Activated naive CD8-positive, alpha-beta T cell treated with anti-CD3 and anti-CD28 coated beads, Interleukin-2, amount 50 U/mL, for 16 hours (primary cell): ENCODE data around the gene OR2T35.
"Not testable (repeated sequence)": the region's sequence is repeated elsewhere in the genome, so short reads cannot be mapped to it uniquely, and the experiment has no call there.

ENCODE experiments used
- DNase-seq: peaks from one replicate; pipeline ENCODE4 v3.0.0-alpha.2; 2020; ENCODE audit warnings: low read depth, low spot score

OR2T35 gene, protein sequence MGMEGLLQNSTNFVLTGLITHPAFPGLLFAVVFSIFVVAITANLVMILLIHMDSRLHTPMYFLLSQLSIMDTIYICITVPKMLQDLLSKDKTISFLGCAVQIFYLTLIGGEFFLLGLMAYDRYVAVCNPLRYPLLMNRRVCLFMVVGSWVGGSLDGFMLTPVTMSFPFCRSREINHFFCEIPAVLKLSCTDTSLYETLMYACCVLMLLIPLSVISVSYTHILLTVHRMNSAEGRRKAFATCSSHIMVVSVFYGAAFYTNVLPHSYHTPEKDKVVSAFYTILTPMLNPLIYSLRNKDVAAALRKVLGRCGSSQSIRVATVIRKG

GRCh38 chr1:248645178-248645577, at the start of gene OR2T35:
Gene OR2T35, minus strand, starts transcription at chr1:248645278. Its CDS starts 6,020 bp downstream, at chr1:248639258.
- not testable (repeated sequence) for DNase-seq

DNA sequence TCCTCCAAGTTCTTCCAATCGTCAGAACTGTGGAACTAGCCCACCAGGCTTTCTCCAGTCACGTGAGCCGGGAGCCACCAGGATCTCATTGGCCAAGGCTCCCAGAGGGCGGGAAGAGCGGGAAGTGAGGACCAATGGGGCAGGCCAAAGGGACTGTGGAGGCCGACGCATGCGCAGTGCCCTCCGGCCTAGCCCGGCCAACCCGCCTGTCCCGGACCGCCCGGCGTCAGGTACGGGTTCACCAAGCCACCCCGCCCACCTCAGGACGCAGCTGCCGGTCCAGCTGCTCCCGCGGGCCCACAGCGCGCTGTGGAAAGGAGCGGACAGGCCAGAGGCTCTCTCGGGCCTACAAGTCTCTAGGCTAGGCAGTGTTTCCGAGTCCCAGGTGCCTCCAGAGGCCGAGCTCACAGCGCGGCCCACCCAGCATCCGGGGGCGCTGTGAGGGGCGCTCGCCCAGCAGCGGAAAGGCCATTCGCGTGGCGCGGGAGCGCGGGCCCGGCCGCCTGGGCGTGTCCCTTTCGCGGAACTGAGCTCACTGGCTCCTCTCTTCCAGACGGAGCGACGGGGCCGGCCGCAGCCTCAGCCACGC, 46.6 kb upstream of the OR2T35 start:
- DNase-seq = no peak

- DNase-seq = no peak
These were observed 43.6 kb upstream of the OR2T35 start for GRCh38 chr1:248688527-248689298.

DNA sequence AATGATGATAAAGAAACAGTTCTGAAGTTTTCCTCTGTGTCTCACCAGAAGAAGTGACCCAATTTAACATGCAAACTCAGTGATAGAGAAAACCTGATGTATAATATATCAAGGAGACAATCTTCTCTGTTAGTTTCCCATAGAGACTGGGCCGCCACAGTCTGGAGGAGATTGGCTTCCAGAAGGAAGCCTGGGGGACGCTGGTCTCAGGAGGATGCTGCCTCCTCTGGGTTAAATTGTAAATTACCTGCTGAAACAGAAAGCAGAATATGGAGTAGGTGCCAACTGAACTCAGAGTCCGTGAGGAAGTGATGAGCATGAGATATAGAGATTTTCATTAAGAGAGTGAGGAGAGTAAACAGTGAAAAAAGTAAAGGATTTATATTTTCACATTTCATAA, 41.7 kb upstream of the OR2T35 start:
- no peak for DNase-seq

GRCh38 chr1:248681651-248682050, 36.6 kb upstream of the OR2T35 start:
- no peak for DNase-seq

DNA sequence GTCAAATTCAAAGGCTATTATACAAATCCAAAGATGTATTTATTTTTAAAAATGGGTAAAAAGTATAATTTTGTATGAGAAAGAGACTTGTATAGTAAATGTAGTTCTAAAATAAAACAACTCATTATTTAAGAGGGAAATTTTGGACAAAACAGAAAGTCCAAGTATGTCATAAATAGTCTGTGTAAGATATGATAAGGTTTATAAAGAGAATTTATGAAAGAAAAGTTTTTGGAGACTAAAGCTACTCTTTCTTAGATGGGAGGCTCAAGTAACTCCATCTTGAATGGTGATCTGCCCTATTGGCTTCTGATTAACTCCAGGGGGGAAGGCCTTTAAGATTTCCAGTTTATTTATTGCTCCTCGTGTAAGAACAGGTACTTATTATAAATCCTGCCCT, 24.9 kb upstream of the OR2T35 start:
- no peak for DNase-seq

DNA sequence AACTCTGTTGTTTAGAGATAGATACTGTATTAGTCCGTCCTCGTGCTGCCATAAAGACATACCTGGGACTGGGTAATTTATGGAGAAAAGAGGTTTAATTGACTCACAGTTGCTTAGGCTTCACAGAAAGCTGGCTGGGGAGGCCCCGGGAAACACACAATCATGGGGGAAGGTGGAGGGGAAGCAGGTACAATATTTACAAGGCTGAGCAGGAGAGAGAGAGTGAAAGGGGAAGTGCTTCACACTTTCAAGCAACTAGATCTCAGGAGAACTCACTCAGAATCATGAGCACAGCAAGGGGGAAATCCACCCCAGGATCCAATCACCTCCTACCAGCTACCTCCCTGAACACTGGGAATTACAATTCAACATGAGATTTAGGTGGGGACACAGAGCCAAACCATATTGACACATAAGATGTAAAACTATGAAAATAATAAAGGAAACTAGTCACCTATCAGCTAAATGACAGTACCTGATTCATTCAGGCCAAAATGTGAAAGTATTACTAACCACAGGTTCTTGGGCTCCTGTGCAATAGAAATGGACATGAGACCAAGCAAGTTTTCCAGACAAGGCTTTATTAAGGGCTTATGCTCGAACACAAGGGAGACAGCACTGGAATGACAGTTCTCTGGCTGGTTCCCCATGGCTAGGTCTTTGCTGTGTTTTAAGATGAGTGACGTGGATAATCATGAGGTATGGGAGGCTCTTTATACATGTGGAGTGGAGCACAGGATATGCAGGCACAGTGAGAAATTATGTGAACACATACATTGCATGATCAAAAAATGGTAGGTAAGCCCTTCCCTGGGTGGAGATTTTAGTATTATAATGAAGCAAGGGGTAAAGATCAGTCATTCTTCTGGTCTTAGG, 18.6 kb upstream of the OR2T35 start:
- DNase-seq = not testable (repeated sequence)

- DNase-seq = not testable (repeated sequence)
These were observed 11.7 kb upstream of the OR2T35 start for GRCh38 chr1:248656797-248657196.

DNA sequence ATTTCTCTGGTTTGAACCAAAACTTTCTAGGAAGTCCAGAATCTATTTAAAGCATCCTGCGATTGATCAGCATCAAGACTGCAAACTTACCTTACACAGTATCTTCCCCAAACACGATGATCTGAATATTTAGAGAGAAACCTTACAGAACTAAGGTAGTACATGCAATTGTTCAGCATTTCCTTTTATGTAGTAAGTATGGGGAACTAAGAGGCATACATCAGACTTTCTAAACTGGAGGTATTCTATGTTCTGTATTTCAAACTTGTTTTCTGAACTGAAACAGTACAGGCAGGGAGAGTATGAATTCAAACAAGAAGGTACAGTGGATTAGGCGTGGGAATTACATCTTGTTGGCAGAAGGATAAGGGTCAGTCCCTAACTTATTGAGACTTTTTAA, 10.3 kb upstream of the OR2T35 start, which contains the start of gene OR2T27:
TSS of gene OR2T27 (minus strand) at position 175 of the 400 bp plus-strand sequence. CDS start 4,644 bp downstream, outside the sequence.
- DNase-seq = not testable (repeated sequence)

- not testable (repeated sequence) for DNase-seq
These were observed 3.9 kb upstream of the OR2T35 start for GRCh38 chr1:248648770-248649536.

DNA sequence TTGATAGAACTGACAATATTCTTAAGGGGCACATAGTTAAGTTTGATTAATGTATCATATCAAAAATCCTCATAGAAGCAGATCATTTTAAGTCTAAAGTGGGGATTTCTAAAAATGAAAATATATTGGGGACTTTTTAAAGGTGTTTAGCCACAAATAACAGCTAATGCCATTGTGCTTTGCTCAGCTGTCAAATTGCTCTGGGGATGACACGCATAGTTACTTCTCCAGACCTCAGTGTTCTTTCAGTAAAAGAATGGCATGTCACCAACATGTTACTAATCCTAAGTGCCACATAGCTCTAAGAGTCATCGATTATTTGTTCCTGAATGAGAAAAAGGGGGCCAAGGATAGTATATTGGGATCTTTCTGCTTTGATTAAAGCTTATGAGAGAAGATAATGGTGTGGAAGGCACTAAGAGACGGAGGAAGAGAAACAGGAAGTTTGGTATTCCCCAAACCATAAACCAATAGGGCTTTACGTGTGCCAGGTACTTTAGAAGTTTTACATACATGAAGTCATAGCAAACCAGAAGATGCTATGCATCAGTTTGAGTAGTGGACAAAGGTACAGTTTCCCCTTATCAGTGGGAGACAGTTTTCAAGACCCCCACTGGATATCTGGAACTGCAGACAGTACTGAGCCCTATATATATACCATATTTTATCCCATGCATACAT, 2.0 kb downstream of the OR2T35 start:
- not testable (repeated sequence) for DNase-seq

GRCh38 chr1:248641583-248641982, 3.5 kb downstream of the OR2T35 start:
- DNase-seq = not testable (repeated sequence)

GRCh38 chr1:248640906-248641305, 4.2 kb downstream of the OR2T35 start:
- DNase-seq = not testable (repeated sequence)

DNA sequence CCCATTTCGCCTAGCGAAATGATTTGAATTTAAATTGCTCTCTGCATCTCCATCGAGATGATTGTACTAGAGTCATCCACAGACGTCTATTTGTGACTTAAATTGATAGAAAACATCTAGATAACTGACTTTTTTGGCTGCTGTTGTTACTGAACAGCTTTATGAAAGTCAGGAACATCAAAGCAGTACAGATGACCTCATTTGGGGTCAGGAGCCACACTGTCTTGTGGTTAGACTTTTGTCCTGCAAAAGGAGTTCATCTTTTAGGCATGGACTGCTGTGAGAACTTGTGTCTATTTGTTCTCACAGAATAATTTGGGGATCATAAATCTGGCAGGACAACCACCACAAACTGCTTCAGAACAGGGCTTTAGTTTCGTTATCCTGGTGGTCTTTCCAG, 5.4 kb downstream of the OR2T35 start:
- DNase-seq = not testable (repeated sequence)

DNA sequence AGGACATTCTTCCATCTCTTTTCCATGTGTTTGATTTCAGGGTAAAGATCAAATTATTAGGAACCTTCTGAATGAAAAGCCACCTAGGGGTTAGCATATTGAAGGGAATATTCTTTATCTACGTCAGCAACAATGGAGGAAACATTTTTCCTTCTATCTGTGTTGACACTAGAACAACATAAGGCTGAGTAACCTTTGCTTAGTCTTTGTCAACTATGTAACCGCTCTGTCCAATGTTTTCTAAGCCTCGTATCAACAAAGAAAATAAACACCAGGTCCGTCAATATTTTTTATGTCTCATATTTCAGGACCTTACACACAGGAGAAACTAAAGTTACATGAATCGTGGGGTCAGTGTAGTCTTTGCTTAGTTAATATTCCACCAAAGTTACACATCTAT, 8.5 kb downstream of the OR2T35 start:
- not testable (repeated sequence) for DNase-seq

DNA sequence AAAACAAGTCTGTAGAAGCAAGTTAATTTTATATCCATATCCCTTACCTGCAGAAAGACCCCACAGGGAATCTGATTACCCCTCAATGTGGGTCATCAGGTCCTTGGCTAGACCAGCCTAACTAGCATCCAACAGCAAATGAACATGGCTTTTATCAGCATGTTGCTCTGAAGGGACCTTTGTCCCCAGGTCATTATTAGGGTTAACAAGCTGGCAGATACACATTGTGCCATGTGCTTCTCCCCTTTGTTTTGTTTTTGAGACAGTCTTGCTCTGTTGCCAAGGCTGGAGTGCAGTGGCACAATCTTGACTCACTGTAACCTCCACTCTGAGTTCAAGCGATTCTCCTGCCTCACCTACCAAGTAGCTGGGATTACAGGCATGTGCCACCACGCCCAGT, 10.1 kb downstream of the OR2T35 start, which contains the start of gene OR2T11:
TSS of gene OR2T11 (minus strand) at position 101 of the 400 bp plus-strand sequence. CDS start 7,963 bp downstream, outside the sequence.
- not testable (repeated sequence) for DNase-seq

DNA sequence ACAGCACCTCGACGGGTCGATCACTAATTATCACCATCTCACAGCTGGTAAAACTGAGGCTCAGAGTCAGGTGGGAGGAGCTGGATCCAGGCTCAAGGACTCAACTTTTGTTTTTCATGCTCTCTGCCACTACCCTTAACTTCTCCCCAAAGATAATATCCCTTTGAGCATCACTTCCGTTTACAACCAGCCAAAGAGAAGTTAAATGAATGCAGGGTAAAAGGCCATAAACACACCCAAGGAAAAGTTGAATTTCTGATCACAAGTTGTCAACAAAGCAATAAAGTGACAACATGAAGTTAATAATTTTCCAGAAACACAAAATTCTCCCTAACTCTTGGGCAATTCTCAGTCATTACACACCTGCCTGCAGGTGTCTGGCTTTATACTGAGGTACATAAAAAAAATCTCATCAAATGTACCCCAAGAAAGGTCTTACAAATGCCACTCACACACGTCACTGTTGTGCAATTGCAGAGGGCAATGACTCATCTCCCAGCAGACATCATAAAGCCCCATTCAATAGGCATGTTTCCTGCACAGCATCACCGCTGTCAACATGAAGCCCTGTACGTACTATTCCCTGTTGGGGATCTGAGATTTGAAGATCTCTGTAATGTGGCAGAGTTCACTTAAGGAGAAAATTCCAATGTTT, 13.6 kb downstream of the OR2T35 start:
- no peak for DNase-seq

- DNase-seq = no peak
These were observed 14.5 kb downstream of the OR2T35 start for GRCh38 chr1:248630551-248630950.
